Pons (tissue), 1 donor: Measurements from ENCODE around the gene TRMT112.
"Not testable (repeated sequence)": the region's sequence is repeated elsewhere in the genome, so short reads cannot be mapped to it uniquely, and the experiment has no call there.

Source experiments
- DNase-seq: peaks from one replicate; pipeline ENCODE4 v3.0.0-alpha.2; 2016; ENCODE audit warnings: low spot score

Gene TRMT112

DNA sequence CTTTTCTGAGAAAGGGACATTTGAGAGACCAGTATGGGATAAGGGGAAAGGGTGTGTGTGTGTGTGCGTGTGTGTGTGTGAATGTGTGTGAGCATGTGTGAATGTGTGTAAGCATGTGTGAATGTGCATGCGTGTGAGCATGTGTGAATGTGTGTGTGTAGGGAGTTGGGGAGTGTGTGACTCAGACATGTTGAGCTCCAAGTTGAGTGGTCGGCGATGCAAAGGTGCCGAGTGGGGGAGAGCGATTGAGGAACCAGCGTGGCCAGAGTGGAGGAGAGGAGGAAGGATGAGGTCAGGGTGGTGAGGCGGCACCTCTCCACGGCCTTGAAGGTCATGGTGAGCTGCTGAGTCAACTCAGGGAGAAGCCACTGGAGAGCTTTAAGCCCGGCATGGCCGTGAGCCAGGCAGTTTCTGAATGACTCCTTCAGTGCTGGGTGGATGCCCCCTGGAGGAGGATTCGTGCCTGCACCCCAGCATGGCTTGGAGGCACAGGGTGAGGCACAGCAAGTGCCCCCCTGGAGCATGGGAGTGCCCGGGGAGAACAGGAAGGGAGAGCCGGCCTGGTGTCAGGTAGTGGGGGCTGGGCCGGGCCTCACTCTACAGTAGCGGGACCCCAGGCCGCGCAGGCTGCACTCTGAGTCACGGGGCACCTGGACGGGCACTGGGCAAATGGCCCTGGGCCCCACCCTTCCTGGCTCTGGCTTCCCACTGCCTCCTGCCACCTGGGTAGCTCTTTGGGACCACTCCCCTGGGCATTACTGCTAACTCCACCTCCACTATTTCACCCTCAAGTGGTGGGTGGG lies 14.4 kb upstream of the TRMT112 start:
- no peak for DNase-seq

DNA sequence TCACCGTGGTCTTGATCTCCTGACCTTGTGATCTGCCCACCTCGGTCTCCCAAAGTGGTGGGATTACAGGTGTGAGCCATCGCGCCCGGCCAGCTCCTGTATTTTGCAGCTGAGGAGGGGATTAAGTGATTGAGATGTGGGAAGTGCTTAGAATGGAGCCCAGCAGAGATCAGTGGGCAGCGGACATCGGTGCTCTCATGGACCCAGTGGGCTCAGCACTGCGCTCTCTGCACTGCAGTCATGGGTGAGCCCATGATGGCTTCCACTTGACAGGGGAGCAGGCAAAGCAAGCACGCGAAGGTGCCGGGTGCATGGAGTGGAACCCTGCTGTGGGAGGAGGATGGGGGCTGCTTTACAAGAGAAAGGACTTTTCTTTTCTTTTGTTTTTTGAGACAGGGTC lies 13.5 kb upstream of the TRMT112 start:
- DNase-seq = no peak

DNA sequence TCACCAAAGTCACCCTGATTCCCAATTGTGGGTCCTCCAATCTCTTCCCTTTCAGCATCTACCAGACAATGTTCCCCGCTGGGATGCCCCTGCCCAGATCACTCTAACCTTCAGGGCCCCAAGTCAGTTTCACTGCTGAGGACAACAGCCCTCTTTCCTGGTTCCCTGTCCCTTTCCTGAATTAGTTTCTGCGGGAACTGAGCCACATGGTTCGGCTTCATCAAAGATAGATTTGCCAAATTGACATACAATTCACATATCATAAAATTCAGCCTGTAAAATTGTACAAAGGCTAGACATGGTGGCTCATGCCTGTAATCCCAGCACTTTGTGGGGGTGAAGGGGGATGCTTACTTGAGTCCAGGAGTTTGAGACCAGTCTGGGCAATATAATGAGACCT lies 10.6 kb upstream of the TRMT112 start:
- no peak for DNase-seq

DNA sequence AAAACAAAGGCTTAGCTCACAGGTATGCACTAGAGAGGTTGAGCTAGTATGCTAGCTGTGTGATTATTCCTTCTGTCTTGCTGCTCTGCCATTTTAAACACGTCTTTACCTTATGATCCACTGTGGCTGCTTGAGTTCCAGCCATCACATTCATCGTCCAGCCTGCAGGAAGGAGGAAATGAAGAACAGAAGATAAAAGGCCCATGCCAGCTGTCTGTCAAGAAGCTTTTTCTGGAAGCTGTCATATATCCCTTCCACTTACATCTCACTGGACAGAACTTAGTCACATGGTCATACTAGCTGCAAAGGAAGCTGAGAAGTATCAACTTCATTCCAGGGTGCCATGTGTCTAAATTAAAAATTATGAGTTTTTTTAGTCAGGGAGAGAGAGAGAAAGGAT lies 10.0 kb upstream of the TRMT112 start:
- no peak for DNase-seq

DNA sequence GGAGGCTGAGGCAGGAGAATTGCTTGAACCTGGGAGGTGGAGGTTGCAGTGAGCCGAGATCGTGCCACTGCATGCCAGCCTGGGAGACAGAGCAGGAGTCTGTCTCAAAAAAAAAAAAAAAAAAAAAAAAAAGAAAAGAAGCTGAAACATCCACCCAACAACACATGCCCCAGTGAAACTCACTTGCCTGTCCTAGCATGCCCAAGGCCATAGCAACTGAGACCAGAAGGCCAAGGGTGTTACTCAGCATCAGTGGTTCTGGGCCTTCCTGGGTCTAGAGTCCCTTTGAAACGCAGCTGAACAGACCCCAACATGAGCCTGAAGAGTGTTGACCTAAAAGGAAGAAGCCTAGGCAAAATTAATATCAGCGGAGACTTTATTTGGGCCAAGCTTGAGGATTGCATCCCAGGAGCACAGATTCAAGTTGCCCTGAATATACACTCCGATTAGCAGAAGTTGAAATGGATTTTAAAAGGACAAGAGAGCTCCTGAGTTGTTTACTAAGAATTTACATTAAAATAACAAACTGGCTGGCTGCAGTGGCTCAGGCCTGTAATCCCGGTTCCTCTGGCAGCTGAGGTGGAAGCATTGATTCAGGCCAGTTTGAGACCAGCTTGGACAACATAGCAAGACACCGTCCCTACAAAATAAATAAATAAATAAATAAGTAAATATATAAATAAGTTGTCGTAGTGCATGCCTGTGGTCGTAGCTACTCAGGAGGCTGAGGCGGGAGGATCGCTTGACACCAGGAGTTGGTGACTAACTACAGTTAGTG lies 7.5 kb upstream of the TRMT112 start:
- DNase-seq = no peak

- DNase-seq = not testable (repeated sequence)
Observed at GRCh38 chr11:64323984-64324383, 6.6 kb upstream of the TRMT112 start.

- DNase-seq = no peak
Observed at GRCh38 chr11:64323373-64323772, 6.0 kb upstream of the TRMT112 start.

- DNase-seq = no peak
Observed at GRCh38 chr11:64322925-64323260, 5.5 kb upstream of the TRMT112 start.

DNA sequence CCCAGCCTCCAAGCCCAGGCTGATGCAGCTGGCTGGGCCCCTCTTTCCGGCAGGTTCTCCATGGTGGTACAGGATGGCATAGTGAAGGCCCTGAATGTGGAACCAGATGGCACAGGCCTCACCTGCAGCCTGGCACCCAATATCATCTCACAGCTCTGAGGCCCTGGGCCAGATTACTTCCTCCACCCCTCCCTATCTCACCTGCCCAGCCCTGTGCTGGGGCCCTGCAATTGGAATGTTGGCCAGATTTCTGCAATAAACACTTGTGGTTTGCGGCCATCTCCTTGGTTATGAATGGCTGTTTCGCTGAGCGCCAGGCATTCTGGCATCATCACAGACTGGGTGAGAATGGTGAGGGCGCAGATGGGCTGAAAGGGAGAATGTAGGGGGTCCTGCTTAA lies 4.2 kb upstream of the TRMT112 start:
- no peak for DNase-seq

GRCh38 chr11:64321026-64321425 lies 3.7 kb upstream of the TRMT112 start:
- no peak for DNase-seq

GRCh38 chr11:64320556-64320955 lies 3.2 kb upstream of the TRMT112 start:
- DNase-seq = no peak

DNA sequence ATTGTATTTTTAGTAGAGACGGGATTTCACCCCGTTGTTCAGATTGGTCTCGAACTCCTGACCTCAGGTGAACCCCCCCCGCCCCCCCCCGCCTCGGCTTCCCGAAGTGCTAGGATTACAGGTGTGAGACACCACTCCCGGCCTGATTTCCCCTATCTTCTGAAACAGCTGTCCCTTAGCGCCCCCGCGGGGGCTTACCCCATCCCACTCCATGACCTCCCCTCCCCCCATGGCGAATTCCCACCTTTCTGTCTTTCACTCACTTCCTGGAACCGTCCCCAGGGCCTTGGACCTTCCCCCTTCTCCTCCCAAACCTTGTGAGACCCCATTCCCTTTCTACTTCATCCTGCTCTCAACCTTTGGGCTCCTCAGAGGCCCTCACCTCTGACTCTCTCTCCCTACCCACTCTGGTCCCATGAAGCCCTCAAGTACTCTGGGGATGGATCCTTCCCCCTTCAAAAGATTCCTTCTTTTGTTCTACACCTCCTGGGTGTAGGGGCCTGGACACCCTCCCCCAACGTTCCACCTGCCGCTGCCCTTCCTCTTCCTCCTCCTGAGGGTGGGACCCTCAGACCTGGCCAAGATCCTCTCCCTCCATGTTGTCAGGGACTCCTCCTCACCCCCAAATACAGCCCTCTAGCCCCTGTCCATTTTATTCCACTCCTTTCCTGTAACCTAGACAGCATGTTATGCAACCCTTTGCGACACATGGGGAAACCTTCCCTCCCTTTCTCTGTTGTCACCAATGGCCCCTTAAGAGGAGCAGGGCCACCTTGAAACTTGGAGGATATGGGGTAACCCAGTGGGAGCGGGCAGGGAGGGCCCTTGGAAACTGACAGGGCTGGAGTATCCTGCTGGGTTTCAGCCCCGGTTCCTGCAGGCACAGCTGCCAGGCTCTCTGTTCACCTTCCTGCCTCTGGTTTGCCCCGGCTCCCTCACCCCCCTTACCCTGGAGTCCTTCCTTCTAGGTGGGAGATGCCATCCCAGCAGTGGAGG lies 1.7 kb upstream of the TRMT112 start:
- no peak for DNase-seq

DNA sequence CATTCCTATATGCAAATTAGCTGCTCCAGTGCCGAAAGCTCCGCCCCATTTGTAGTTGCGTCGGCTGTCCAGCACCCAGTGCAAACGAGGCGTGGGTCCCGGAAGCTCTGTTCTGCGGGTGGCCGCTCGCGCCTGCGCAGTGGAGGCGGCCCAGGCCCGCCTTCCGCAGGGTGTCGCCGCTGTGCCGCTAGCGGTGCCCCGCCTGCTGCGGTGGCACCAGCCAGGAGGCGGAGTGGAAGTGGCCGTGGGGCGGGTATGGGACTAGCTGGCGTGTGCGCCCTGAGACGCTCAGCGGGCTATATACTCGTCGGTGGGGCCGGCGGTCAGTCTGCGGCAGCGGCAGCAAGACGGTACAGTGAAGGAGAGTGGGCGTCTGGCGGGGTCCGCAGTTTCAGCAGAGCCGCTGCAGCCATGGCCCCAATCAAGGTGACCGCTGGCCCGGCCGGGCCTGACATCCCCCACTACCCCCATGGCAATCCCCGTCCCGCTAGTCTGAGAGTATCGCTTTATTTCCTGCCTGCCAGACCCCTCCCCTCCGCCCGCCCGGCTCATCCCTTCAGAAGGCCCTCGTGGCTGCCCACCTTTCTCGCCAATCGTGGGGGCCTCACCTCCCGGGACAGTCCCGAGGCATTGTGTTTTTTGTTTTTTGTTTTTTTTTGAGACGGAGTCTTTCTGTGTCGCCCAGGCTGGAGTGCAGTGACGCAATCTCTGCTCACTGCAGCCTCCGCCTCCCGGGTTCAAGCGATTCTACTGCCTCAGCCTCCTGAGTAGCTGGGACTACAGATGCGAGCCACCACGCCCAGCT lies 804 bp upstream of the TRMT112 start, which contains the start of gene PRDX5:
PRDX5 (plus strand) TSS at position 161 of the 805 bp plus-strand sequence; CDS start at position 256, 95 bp downstream.
- DNase-seq = peak; percentile 98

DNA sequence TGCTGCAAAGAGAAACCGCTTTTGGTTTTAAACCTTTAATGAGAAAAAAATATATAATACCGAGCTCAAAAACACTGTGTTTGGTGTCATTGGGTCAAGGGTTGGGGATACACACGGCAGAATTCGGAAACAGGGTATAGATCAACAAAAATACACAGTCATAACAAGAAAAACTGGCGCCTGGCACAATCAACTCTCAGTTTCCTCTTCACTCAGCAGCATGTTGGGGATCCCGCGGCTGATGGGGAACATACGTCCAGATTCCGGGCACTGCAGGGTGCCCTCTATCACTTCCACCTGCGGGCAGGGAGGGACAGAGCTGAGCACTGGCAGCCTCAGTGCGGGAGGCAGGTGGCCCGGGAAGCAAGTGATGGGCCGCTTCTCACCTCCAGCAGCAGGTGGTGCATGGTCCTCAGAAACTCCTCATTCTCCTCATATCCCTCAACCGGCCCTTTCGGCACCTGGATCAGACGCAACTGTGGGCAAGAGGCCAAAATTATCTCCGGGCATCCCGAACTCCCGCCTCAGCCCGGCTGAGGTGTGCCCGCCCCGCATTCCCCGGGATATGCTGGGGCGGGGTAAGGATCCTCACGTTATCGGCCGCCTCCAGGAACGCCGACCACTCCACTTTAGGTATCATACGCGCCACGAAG lies 561 bp downstream of the TRMT112 start:
- DNase-seq = no peak

DNA sequence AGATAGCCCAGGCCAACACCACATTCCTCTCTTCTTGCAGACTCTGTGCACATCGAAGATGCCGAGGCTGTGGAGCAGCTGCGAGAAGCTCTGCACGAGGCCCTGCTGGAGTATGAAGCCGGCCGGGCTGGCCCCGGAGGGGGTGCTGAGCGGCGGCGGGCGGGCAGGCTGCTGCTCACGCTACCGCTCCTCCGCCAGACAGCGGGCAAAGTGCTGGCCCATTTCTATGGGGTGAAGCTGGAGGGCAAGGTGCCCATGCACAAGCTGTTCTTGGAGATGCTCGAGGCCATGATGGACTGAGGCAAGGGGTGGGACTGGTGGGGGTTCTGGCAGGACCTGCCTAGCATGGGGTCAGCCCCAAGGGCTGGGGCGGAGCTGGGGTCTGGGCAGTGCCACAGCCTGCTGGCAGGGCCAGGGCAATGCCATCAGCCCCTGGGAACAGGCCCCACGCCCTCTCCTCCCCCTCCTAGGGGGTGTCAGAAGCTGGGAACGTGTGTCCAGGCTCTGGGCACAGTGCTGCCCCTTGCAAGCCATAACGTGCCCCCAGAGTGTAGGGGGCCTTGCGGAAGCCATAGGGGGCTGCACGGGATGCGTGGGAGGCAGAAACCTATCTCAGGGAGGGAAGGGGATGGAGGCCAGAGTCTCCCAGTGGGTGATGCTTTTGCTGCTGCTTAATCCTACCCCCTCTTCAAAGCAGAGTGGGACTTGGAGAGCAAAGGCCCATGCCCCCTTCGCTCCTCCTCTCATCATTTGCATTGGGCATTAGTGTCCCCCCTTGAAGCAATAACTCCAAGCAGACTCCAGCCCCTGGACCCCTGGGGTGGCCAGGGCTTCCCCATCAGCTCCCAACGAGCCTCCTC lies 1.5 kb downstream of the TRMT112 start:
- DNase-seq = not testable (repeated sequence)

DNA sequence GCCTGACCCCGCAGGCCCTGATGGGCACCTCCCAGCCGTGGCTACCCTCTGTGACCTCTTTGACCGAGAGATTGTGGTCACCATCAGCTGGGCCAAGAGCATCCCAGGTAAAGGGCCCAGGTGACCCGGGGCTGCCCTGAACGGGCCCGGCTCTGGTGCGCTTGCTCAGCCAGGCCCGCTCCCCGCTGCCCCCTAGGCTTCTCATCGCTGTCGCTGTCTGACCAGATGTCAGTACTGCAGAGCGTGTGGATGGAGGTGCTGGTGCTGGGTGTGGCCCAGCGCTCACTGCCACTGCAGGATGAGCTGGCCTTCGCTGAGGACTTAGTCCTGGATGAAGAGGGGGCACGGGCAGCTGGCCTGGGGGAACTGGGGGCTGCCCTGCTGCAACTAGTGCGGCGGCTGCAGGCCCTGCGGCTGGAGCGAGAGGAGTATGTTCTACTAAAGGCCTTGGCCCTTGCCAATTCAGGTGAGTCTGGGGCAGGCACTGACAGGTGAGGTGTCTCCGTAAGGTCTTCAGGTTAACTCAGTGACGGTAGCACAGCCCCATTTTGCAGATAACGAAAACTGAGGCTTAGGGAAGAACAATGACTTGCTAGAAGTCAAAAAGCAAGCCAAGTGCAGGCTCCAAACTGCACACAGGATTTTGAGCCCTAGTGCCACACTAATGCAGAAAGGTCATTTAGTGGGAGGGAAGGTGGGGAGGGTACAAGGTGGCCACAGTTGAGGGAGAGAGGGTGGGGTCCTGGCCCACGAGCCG lies 2.4 kb downstream of the TRMT112 start:
- DNase-seq = no peak

DNA sequence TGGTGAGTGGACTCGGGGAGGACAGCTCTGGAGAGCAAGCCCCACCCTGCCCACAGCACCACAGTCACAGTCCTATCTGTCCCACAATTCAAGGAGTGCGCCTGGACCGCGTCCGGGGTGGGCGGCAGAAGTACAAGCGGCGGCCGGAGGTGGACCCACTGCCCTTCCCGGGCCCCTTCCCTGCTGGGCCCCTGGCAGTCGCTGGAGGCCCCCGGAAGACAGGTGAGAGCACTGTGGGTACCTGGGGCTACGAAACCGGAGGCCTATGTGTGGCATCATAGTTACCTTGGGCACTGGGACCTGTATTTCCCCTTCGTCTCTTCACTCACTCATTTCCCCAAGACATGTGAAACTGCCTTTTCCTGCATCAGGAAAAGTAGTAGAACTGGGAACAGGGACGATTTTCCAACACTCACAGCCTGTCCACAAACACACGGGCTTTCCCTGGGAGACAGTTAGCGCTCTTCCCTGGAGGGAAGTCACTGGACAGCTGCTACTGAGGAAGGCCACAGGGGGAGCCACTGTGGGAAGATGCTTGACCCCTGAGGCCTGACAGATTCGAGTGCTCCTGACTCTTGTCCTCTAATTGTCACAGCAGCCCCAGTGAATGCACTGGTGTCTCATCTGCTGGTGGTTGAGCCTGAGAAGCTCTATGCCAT lies 3.1 kb downstream of the TRMT112 start:
- no peak for DNase-seq

- no peak for DNase-seq
Observed at GRCh38 chr11:64313491-64314145, 3.7 kb downstream of the TRMT112 start.
